Erythroblast (primary cell): ENCODE measurements around the gene AAGAB.

ENCODE experiments used
- GATA1 ChIP-seq: IDR thresholded peaks from 2 replicates; pipeline ENCODE4 v1.6.1; 2011; ENCODE audit warnings: low read depth, mild to moderate bottlenecking, control low read depth, low read length, moderate library complexity
- POLR2A ChIP-seq: IDR thresholded peaks from 2 replicates; pipeline ENCODE4 v1.6.1; 2011; ENCODE audit warnings: mild to moderate bottlenecking, low read length

DNA sequence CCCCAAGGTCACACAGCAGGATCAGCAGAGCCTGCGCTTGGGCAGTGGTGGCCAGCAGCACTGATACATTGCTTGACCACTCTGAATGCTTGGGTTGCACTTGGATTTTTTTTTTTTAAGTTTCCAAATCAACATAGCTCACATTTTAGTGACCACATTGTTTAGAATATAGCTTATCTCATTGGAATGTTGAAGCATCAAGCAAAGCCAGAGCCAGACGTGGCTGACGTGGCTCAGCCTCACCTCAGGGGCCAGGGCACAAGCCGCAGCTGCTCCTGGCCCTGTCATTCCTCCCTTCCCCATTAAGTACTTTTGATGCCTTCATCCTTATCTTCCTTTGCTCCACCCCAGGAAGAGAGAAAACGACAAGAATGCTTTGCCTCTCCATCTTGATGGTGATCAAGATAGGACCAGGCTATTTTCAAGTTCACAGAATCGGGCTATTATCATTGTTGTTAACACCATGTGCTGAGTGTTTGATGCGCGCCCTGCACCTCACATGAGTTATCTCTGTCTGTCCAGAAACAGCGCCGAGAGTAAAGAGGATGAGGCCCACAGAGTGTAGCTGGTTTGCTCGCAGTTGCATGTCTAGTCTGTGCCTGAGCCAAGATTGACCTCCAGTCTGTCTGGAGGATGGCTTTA, 75.8 kb downstream of the AAGAB start:
- TF ChIP-seq POLR2A: no peak
- TF ChIP-seq GATA1: no peak
